ENCODE measurements around the gene ADGRG6.
"Not testable (repeated sequence)": the region's sequence is repeated elsewhere in the genome, so short reads cannot be mapped to it uniquely, and the experiment has no call there.

Gene ADGRG6

GRCh38 chr6:142345261-142345660, 43.5 kb downstream of the ADGRG6 start:
- no peak for DNase-seq (ENCODE audit: low read depth in 2 of 2)

- not testable (repeated sequence) for DNase-seq (ENCODE audit: low read depth in 2 of 2)
Measured at GRCh38 chr6:142346166-142346565, 44.4 kb downstream of the ADGRG6 start.

GRCh38 chr6:142349215-142349823, 47.5 kb downstream of the ADGRG6 start:
- DNase-seq (ENCODE audit: low read depth in 2 of 2): no peak

GRCh38 chr6:142350309-142350708, 48.5 kb downstream of the ADGRG6 start:
- DNase-seq (ENCODE audit: low read depth in 2 of 2): no peak

GRCh38 chr6:142353690-142354089, 51.9 kb downstream of the ADGRG6 start:
- no peak for DNase-seq (ENCODE audit: low read depth in 2 of 2)

GRCh38 chr6:142354650-142355049, 52.8 kb downstream of the ADGRG6 start:
- no peak for DNase-seq (ENCODE audit: low read depth in 2 of 2)

GRCh38 chr6:142355520-142356174, 53.8 kb downstream of the ADGRG6 start:
- no peak for DNase-seq (ENCODE audit: low read depth in 2 of 2)

GRCh38 chr6:142356201-142356883, 54.5 kb downstream of the ADGRG6 start:
- DNase-seq (ENCODE audit: low read depth in 2 of 2): no peak

- DNase-seq (ENCODE audit: low read depth in 2 of 2): no peak
Measured at GRCh38 chr6:142356884-142357225, 55.0 kb downstream of the ADGRG6 start.

GRCh38 chr6:142357879-142358278, 56.1 kb downstream of the ADGRG6 start:
- DNase-seq (ENCODE audit: low read depth in 2 of 2): no peak

GRCh38 chr6:142359271-142359960, 57.6 kb downstream of the ADGRG6 start:
- no peak for DNase-seq (ENCODE audit: low read depth in 2 of 2)

- no peak for DNase-seq (ENCODE audit: low read depth in 2 of 2)
Measured at GRCh38 chr6:142361345-142361744, 59.5 kb downstream of the ADGRG6 start.

GRCh38 chr6:142361779-142362750, 60.3 kb downstream of the ADGRG6 start:
- DNase-seq (ENCODE audit: low read depth in 2 of 2): no peak

GRCh38 chr6:142367061-142367460, 65.3 kb downstream of the ADGRG6 start:
- no peak for DNase-seq (ENCODE audit: low read depth in 2 of 2)

- no peak for DNase-seq (ENCODE audit: low read depth in 2 of 2)
Measured at GRCh38 chr6:142367501-142368018, 65.8 kb downstream of the ADGRG6 start.

GRCh38 chr6:142369266-142369665, 67.5 kb downstream of the ADGRG6 start:
- no peak for DNase-seq (ENCODE audit: low read depth in 2 of 2)

GRCh38 chr6:142372348-142372747, 70.5 kb downstream of the ADGRG6 start:
- DNase-seq (ENCODE audit: low read depth in 2 of 2): no peak

GRCh38 chr6:142373268-142374090, 71.7 kb downstream of the ADGRG6 start:
- DNase-seq (ENCODE audit: low read depth in 2 of 2): no peak

- no peak for DNase-seq (ENCODE audit: low read depth in 2 of 2)
Measured at GRCh38 chr6:142374091-142374770, 72.4 kb downstream of the ADGRG6 start.
